HG02870 (cell line): Measurements from ENCODE around the gene CENPO.

Experiments used
- ATAC-seq: cut with Tn5 transposase; IDR thresholded peaks from one replicate; pipeline ENCODE4 v1.9.1; 2021; ENCODE audit warnings: mild to moderate bottlenecking, moderate library complexity; ENCODE audit not compliant: unreplicated experiment

CENPO gene

GRCh38 chr2:24836206-24836605 lies 43.0 kb downstream of the CENPO start:
- ATAC-seq, result no peak

- ATAC-seq, result no peak
Observed at GRCh38 chr2:24836706-24837105, 43.5 kb downstream of the CENPO start.

- ATAC-seq, result no peak
Observed at GRCh38 chr2:24837996-24838513, 44.8 kb downstream of the CENPO start.

GRCh38 chr2:24838541-24838940 lies 45.3 kb downstream of the CENPO start:
- ATAC-seq, result no peak

- no peak for ATAC-seq
Observed at GRCh38 chr2:24839729-24840128, 46.5 kb downstream of the CENPO start.

GRCh38 chr2:24840164-24840869 lies 47.1 kb downstream of the CENPO start:
- ATAC-seq, result no peak

GRCh38 chr2:24840962-24841945 lies 48.0 kb downstream of the CENPO start:
- ATAC-seq, result no peak

- no peak for ATAC-seq
Observed at GRCh38 chr2:24842081-24843050, 49.1 kb downstream of the CENPO start.

- no peak for ATAC-seq
Observed at GRCh38 chr2:24843330-24843860, 50.2 kb downstream of the CENPO start.

GRCh38 chr2:24844023-24844685 lies 50.9 kb downstream of the CENPO start:
- ATAC-seq, result no peak

GRCh38 chr2:24845691-24846090 lies 52.5 kb downstream of the CENPO start:
- ATAC-seq, result no peak

- ATAC-seq, result no peak
Observed at GRCh38 chr2:24850944-24851343, 57.7 kb downstream of the CENPO start.

GRCh38 chr2:24852026-24852425 lies 58.8 kb downstream of the CENPO start:
- ATAC-seq, result no peak

- ATAC-seq, result no peak
Observed at GRCh38 chr2:24852431-24853020, 59.3 kb downstream of the CENPO start.

- ATAC-seq, result no peak
Observed at GRCh38 chr2:24853046-24853445, 59.8 kb downstream of the CENPO start.

- ATAC-seq, result no peak
Observed at GRCh38 chr2:24853996-24854395, 60.8 kb downstream of the CENPO start.

- ATAC-seq, result no peak
Observed at GRCh38 chr2:24855022-24855622, 61.9 kb downstream of the CENPO start.

GRCh38 chr2:24855726-24856125 lies 62.5 kb downstream of the CENPO start:
- ATAC-seq, result no peak

GRCh38 chr2:24856791-24857211 lies 63.6 kb downstream of the CENPO start:
- ATAC-seq, result no peak
